Measurements from ENCODE around the gene GPR142.

- no peak for TF ChIP-seq CTCF (IDR thresholded peaks at IDR 0.05)
- no peak for TF ChIP-seq POLR2A (IDR thresholded peaks at IDR 0.05)
Observed at GRCh38 chr17:74380959-74381808, 13.9 kb downstream of the GPR142 start.

Measured in lower leg skin (tissue), 3 donors.